Stimulated activated CD4-positive, alpha-beta T cell treated with anti-CD3 and anti-CD28 coated beads, Interleukin-1b, Interleukin-23, amount 100 ng/mL, for 4 hours (primary cell): ENCODE data around the gene EPHA3.

Experiments used
- DNase-seq, 2 donors: peaks; one replicate each; pipeline ENCODE4 v3.0.0-alpha.2; 2020; ENCODE audit warnings: low read depth in 2 of 2

Gene EPHA3

DNA sequence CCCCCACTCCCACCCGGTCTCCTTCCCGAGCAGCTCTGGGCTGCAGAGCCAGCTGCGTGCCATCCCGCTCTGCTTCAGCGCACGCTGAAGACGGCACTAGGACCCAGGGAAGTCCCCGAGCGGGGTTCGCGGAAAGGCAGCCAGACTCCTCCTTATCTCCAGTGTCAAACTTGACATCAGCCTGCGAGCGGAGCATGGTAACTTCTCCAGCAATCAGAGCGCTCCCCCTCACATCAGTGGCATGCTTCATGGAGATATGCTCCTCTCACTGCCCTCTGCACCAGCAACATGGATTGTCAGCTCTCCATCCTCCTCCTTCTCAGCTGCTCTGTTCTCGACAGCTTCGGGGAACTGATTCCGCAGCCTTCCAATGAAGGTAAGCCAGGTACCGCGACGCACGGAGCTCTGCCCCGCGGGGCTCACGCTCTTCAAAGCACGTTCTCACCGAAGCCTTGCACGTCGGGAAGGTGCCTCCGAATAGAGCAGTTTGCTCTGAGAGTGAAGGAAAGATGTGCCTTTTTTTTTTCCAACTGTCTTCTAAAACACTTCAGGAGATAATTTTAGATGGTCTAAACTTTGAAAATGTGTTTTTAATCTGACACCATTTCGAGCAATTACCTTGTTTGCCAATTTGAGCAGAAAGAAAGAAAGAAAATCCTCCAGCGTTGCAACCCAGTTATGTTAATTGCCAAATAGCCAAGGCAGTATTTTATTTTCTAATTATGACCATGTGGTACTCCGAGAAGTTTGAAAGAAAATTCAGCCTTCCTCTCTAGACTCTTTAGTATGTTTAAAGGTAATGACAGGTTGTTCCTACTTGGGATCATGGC is at the start of gene EPHA3:
Gene EPHA3, plus strand, starts transcription at position 161 of the 830 bp plus-strand sequence. Its CDS starts 128 bp downstream, at position 289.
- peak; percentile 5 to 29 for DNase-seq

GRCh38 chr3:89058371-89058770 is 49.0 kb upstream of the EPHA3 start:
- DNase-seq = no peak

- DNase-seq = no peak
Observed at GRCh38 chr3:89059211-89059925, 48.1 kb upstream of the EPHA3 start.

GRCh38 chr3:89061259-89061658 is 46.2 kb upstream of the EPHA3 start:
- DNase-seq = no peak

- DNase-seq = no peak
Observed at GRCh38 chr3:89067736-89068135, 39.7 kb upstream of the EPHA3 start.

- no peak for DNase-seq
Observed at GRCh38 chr3:89072642-89073041, 34.8 kb upstream of the EPHA3 start.

- no peak for DNase-seq
Observed at GRCh38 chr3:89079944-89080343, 27.5 kb upstream of the EPHA3 start.

DNA sequence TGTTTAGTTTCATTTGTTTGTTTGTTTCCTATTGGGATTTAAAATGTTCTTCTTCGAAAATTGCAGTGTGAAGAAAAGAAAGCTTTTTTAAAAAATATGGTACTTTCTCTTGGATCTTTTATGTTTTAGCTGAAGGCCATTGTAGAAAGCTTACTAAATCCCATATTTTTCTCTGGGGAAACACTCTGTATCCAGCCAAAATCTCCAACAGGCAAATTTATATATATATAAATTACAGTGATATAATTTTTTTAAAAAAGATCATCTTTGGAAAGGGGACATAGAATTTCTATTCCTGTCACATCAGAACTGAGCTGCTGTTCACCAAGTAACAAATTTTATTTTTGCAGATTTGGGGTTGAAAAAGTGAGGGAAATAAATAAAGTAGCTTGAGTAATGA is 19.6 kb upstream of the EPHA3 start:
- no peak for DNase-seq

- DNase-seq = no peak
Observed at GRCh38 chr3:89098173-89098572, 9.2 kb upstream of the EPHA3 start.

GRCh38 chr3:89098964-89099585 is 8.3 kb upstream of the EPHA3 start:
- no peak for DNase-seq

DNA sequence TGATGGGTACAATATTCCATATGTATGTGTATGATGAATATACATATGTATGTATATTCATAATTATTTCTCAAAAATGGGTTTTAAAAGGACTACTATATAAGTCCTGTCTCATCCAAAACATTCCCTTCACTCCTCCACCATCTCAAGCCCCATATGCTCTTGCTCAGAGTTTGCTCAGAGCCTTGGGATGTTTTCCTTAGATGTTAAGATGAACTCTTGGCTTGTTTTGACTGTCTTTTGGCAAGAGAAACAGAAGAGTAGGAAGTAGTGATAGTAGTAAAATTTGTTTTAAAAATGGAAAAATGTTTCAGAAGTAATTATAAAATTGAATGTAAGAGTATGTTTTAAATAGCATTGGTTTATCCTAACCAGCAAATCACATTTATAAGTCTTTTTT is 6.2 kb upstream of the EPHA3 start:
- DNase-seq = no peak

DNA sequence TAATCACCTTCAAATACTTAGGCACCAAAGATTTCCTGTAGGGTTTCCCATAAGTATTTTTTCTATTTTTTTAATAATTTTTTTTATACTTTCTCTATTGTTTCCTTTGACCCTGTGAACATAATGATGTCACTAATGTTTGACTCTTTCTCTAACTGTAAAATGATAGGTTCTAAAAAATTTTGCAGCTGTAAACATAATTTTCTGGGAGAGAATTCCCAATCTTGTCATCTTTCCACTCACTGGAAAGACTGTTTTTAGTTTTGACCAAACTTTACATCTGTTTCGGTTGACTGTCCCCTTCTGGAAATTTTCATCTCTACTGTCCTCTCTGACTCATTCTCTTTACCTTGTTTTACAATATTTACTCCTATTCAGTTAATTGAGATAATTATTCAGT is 5.5 kb upstream of the EPHA3 start:
- DNase-seq = no peak

GRCh38 chr3:89104499-89104898 is 2.9 kb upstream of the EPHA3 start:
- DNase-seq = no peak

- no peak for DNase-seq
Observed at GRCh38 chr3:89105503-89105902, 1.9 kb upstream of the EPHA3 start.

DNA sequence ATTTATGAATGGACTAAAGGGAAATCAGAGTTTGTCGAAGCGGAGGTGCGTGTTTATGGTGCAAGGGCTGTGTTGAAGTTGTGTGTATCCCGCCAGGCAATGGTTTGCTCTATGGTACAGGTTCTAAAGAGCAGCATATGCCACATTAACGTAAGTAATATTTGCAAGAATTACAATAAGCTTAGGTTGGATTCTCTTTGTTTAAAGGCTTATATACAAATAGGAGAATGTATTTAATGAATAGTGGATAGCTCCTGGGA is 800 bp downstream of the EPHA3 start:
- DNase-seq = no peak

DNA sequence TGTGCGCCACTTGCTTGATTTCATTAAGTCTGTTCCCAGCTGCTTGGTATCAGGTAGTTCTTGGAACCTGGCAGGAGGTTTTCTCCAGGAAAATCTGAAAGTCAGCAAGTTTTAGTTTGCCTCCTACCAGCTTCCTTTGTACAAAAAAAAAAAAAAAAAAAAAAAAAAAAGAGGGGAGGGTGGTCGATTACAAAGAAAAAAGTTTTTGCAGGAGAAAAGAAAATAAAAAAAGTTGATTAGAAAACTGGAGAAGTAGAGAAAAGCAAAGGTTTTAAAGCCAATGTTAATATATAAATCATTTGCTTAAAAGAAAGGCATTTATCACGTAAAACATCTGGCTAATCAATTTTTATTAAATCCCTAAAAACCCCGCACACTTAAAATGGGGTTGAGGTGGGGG is 5.9 kb downstream of the EPHA3 start:
- no peak for DNase-seq

GRCh38 chr3:89113893-89114840 is 6.7 kb downstream of the EPHA3 start:
- no peak for DNase-seq

DNA sequence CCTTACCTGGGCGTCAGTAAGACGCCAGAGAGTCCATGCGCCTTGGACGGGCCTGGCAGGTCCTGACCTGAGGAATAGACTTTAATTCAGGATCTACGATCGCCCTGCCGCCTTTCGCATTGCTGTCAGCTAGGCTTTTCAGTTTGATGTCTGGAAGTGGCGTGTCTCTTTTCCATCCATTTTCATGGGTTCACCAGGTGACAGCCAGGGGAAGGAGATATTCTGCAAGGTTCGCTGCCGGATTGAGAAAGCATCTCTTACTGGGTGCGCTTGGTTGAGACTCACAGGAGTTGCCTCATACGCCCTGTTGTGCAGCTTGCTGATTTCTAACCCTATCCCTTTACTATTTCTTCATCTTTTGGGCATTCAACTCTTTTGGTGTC is 7.4 kb downstream of the EPHA3 start:
- no peak for DNase-seq

DNA sequence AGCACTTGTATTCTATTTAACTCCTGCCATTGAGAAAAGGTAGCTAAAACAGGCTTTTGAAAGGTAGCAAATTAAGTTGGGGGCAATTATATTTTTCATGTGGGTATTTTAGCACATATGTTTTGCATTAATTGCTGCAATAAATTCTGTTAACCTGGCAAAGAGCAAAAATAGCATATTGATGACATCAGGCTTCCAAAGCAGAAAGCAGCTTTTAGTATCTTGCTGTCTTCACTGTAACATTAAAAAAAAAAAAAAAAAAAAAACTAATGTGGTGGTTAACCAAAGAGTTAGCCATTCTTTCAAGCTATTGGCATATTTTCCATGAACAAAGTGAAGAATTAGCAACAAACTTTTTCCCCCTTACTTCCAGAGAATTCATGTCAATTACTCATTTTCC is 9.1 kb downstream of the EPHA3 start:
- DNase-seq = no peak

DNA sequence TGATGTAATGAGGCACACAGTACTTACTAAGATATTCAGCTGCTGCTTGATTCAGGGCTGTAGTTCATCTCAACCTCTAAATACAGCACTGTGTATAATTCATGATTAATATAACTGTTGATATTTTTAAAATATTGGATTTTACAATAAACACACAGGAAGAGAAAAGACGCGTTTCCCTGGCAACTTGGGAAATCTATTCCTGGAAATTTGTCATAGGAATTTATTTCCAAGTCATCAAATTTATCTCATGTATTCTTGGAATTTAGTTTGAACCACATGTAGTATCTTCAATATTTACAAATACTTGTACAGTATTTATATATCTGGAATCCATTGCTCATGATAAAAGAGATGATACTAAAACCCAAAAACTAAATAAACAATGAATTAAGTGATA is 30.6 kb downstream of the EPHA3 start:
- DNase-seq = no peak

GRCh38 chr3:89139870-89140269 is 32.4 kb downstream of the EPHA3 start:
- DNase-seq = no peak

DNA sequence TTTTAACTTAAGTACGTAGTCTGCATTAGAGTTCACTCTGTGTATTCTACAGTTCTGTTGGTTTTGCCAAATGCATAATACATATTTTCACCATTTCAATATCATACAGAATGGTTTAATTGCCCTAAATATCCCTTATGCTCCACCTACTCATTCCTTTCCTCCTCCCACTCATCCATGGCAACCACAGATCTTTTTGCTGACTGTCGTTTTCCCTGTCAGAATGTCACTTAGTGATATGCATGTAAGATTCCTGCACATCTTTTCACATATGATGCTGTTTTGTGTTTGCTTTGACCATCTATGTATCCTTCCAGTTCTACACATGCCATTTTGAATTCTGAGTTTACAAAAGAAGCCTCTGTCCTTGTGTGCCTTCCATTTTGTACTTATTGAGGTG is 36.7 kb downstream of the EPHA3 start:
- DNase-seq = no peak
